IMR-90 (cell line): Measurements from ENCODE around the gene ANXA1. TPM values are rescaled to one million over a fixed set of nuclear protein-coding genes. Genes with fewer than 3 reads are reported as not detected.
"Not testable (repeated sequence)": the region's sequence is repeated elsewhere in the genome, so short reads cannot be mapped to it uniquely, and the experiment has no call there.

Source experiments
- ATAC-seq: fragments of 200-7000 bp; cut with Tn5 transposase; 2 replicates; pipeline ENCODE4 v1.9.1; 2020; ENCODE audit warnings: low read depth, mild to moderate bottlenecking, moderate library complexity
- BruUV-seq: library from RNA; stranded (reverse); fragments of 400-500 nt; replicated peaks from 2 replicates; lab custom pipeline; 2021; lab: Mats Ljungman, UMichigan
- CTCF ChIA-PET: fragments of 300-600 bp; formaldehyde crosslinking; extraction: SDS; loops from one replicate; lab custom pipeline; 2021; ENCODE audit warnings: antibody characterized with exemption; lab: Yijun Ruan, JAX
- POLR2A ChIA-PET: fragments of 300-600 bp; sonication (Branson Sonifier 250); formaldehyde crosslinking; loops from one replicate; lab custom pipeline; 2022; ENCODE audit warnings: antibody characterized with exemption; ENCODE audit not compliant: unreplicated experiment; lab: Charles Lee
- DNase-seq: peaks from one replicate; pipeline ENCODE4 v3.0.0; 2013
- H2AFZ ChIP-seq: replicated peaks from 2 replicates; pipeline ENCODE3; 2013; ENCODE audit warnings: low read length, mild to moderate bottlenecking; ENCODE audit not compliant: poor library complexity
- H2AK5ac ChIP-seq: 2 replicates; pipeline ENCODE4 v1.6.1; 2013; ENCODE audit warnings: low read depth, low read length, inconsistent platforms
- H2AK9ac ChIP-seq: replicated peaks from 2 replicates; pipeline ENCODE3; 2013; ENCODE audit warnings: mild to moderate bottlenecking, low read depth, low read length, moderate library complexity; ENCODE audit not compliant: poor library complexity
- H2BK120ac ChIP-seq: 2 replicates; pipeline ENCODE4 v1.6.1; 2013; ENCODE audit warnings: low read depth, low read length, inconsistent platforms
- H2BK15ac ChIP-seq: 3 replicates; pipeline ENCODE4 v1.6.1; 2013; ENCODE audit warnings: low read depth, low read length, inconsistent platforms
- H2BK20ac ChIP-seq: 2 replicates; pipeline ENCODE4 v1.6.1; 2013; ENCODE audit warnings: low read depth, mild to moderate bottlenecking, inconsistent platforms, low read length, moderate library complexity
- H2BK5ac ChIP-seq: 2 replicates; pipeline ENCODE4 v1.6.1; 2013; ENCODE audit warnings: mild to moderate bottlenecking, low read depth, low read length, inconsistent platforms; ENCODE audit not compliant: poor library complexity, severe bottlenecking
- H3K14ac ChIP-seq: replicated peaks from 2 replicates; pipeline ENCODE4 v1.6.1; 2013; ENCODE audit warnings: low read depth, low read length, inconsistent platforms
- H3K18ac ChIP-seq: 2 replicates; pipeline ENCODE4 v1.6.1; 2013; ENCODE audit warnings: low read depth, low read length, control low read depth
- H3K23ac ChIP-seq: 2 replicates; pipeline ENCODE4 v1.6.1; 2013; ENCODE audit warnings: low read depth, low read length, inconsistent platforms
- H3K27ac ChIP-seq: 2 replicates; pipeline ENCODE4 v1.5.1; 2013; ENCODE audit warnings: mild to moderate bottlenecking, control low read depth, low read length; ENCODE audit not compliant: insufficient read depth
- H3K27me3 ChIP-seq: 2 replicates; pipeline ENCODE4 v1.6.1; 2013; ENCODE audit warnings: low read length; ENCODE audit not compliant: control insufficient read depth, insufficient read depth
- H3K36me3 ChIP-seq: 2 replicates; pipeline ENCODE4 v1.6.1; 2013; ENCODE audit warnings: low read length, mixed read lengths; ENCODE audit not compliant: control insufficient read depth, insufficient read depth
- H3K4ac ChIP-seq: 2 replicates; pipeline ENCODE4 v1.6.1; 2013; ENCODE audit warnings: low read depth, low read length, inconsistent platforms
- H3K4me1 ChIP-seq: 2 replicates; pipeline ENCODE4 v1.6.1; 2013; ENCODE audit warnings: low read length, mixed read lengths; ENCODE audit not compliant: control insufficient read depth, insufficient read depth
- H3K4me2 ChIP-seq: 2 replicates; pipeline ENCODE4 v1.6.1; 2013; ENCODE audit warnings: low read depth, mild to moderate bottlenecking, control low read depth, low read length, moderate library complexity
- H3K4me3 ChIP-seq: 2 replicates; pipeline ENCODE4 v1.5.1; 2013; ENCODE audit warnings: low read depth, mild to moderate bottlenecking, control low read depth, low read length, moderate library complexity; ENCODE audit not compliant: insufficient read depth
- H3K56ac ChIP-seq: 2 replicates; pipeline ENCODE4 v1.6.1; 2013; ENCODE audit warnings: low read length, inconsistent platforms; ENCODE audit not compliant: insufficient read depth; ENCODE audit errors: extremely low read depth
- H3K79me1 ChIP-seq, 2 experiments: 2 replicates each; pipeline ENCODE4 v1.6.1; 2013; ENCODE audit warnings: low read length in 2 of 2, inconsistent platforms in 1 of 2, low read depth in 1 of 2
- H3K9ac ChIP-seq: 2 replicates; pipeline ENCODE4 v1.6.1; 2013; ENCODE audit warnings: low read depth, low read length, control low read depth
- H3K9me1 ChIP-seq: 2 replicates; pipeline ENCODE4 v1.6.1; 2013; ENCODE audit warnings: low read length, inconsistent platforms; ENCODE audit not compliant: insufficient read depth
- H3K9me3 ChIP-seq: 2 replicates; pipeline ENCODE4 v1.6.1; 2013; ENCODE audit warnings: low read length; ENCODE audit not compliant: control insufficient read depth, insufficient read depth
- H4K20me1 ChIP-seq: 2 replicates; pipeline ENCODE4 v1.6.1; 2013; ENCODE audit warnings: low read length, inconsistent platforms; ENCODE audit not compliant: insufficient read depth
- H4K5ac ChIP-seq: 2 replicates; pipeline ENCODE4 v1.6.1; 2013; ENCODE audit warnings: mild to moderate bottlenecking, low read depth, low read length, control low read depth
- H4K8ac ChIP-seq, 2 experiments: 2 replicates each; pipeline ENCODE4 v1.6.1; 2013; ENCODE audit warnings: low read depth in 2 of 2, low read length in 2 of 2, control low read depth in 1 of 2, inconsistent platforms in 1 of 2
- H4K91ac ChIP-seq: 2 replicates; pipeline ENCODE4 v1.6.1; 2013; ENCODE audit warnings: low read depth, low read length, inconsistent platforms; ENCODE audit not compliant: insufficient read depth
- CTCF ChIP-seq: conservative IDR thresholded peaks from 2 replicates; pipeline ENCODE4 v1.5.1; 2012; ENCODE audit warnings: mild to moderate bottlenecking, low read depth, low read length, improper control_type of control experiment
- RAD21 ChIP-seq: IDR thresholded peaks from 2 replicates; pipeline ENCODE4 v1.6.1; 2012; ENCODE audit warnings: low read length, improper control_type of control experiment
- SMC3 ChIP-seq: fragments of 150-350 bp; IDR thresholded peaks from 2 replicates; pipeline ENCODE4 v1.6.1; 2016; ENCODE audit warnings: low read depth, mild to moderate bottlenecking, antibody characterized with exemption, low read length, moderate library complexity
- WGBS, 2 experiments: methylation state at CpG; one replicate each; pipeline versions ENCODE4 v1.1.5 to v1.1.7; 2013; ENCODE audit warnings: missing lambda C conversion rate in 2 of 2; ENCODE audit not compliant: insufficient read length in 1 of 2; ENCODE audit errors: extremely low coverage in 2 of 2; 5-methylcytosine and 5-hydroxymethylcytosine counted together
- dilution Hi-C: fragments of 300-500 bp; cut with HindIII; formaldehyde crosslinking; loops from one replicate; pipeline ENCODE4 v1.14.3; 2018; ENCODE audit warnings: low sequenced_read_pairs; ENCODE audit not compliant: unreplicated experiment
- in situ Hi-C: fragments of 300-500 bp; cut with MboI; formaldehyde crosslinking; loops from 3 replicates; pipeline ENCODE4 v1.14.3; 2019; ENCODE audit warnings: low sequenced_read_pairs, inconsistent platforms, mixed read lengths
- intact Hi-C: fragments of 100-400 bp; cut with micrococcal nuclease; formaldehyde crosslinking; loops from 2 replicates; pipeline ENCODE4 v1.10.0; 2022
- polyA plus RNA-seq, 3 experiments: library from polyadenylated mRNA; depleted of rRNA; stranded (reverse); fragments of >200 nt; gene quantifications; 2 replicates each; pipeline ENCODE4 v1.2.3, GENCODE V29; 2012; ENCODE audit warnings: low replicate concordance in 1 of 3
- total RNA-seq: library from RNA; depleted of rRNA; stranded (reverse); fragments of >200 nt; gene quantifications from 2 replicates; pipeline ENCODE4 v1.2.3, GENCODE V29; 2012

Gene ANXA1
- total and polyA plus RNA-seq, 2 of the 4 experiments (the other 2 are of a cell fraction), result 520 to 583 TPM

GRCh38 chr9:73107489-73108069 lies 44.1 kb upstream of the ANXA1 start:
- BruUV-seq, H3K4me3 ChIP-seq, dilution Hi-C loops, H2AFZ ChIP-seq, H3K9me1 ChIP-seq, H4K5ac ChIP-seq, H2BK20ac ChIP-seq, H3K9ac ChIP-seq, H4K91ac ChIP-seq, H2AK9ac ChIP-seq, H4K8ac ChIP-seq, H3K4me2 ChIP-seq, H4K20me1 ChIP-seq, H3K9me3 ChIP-seq, H2BK120ac ChIP-seq, H3K4me1 ChIP-seq, H3K18ac ChIP-seq, H3K4ac ChIP-seq, H2BK15ac ChIP-seq, H2AK5ac ChIP-seq, H3K27ac ChIP-seq, H3K56ac ChIP-seq, H3K14ac ChIP-seq, H3K27me3 ChIP-seq, H3K23ac ChIP-seq, H3K79me1 ChIP-seq, H3K36me3 ChIP-seq, H2BK5ac ChIP-seq: not testable (repeated sequence)
- POLR2A ChIA-PET, result interaction anchor here (0.5 to 0.6 kb wide), 2 partner anchors 65 to 66 kb away, joined by 3 to 6 read pairs; no protein-coding TSS in a partner anchor
- WGBS, 2 experiments, result no CpG with 5 or more reads among the region's 5 CpGs
- ATAC-seq (peak; percentile 88), DNase-seq (peak; percentile 62)
- intact Hi-C loops, result loop anchor here (1.0 to 10.0 kb wide), 2 partner anchors 77 to 1467 kb away; no protein-coding TSS in a partner anchor
- in situ Hi-C loops, result loop anchor here (5.0 kb wide), 1 partner anchor 75 kb away; no protein-coding TSS in a partner anchor
- TF ChIP-seq RAD21 (peak; percentile 87), SMC3 (peak; percentile 93), CTCF (peak; percentile 76)
- CTCF ChIA-PET, result interaction anchor here (0.6 to 2.0 kb wide), 20 partner anchors 9 to 90 kb away, joined by 3 to 26 read pairs (median 4); partner anchors contain the start of gene ANXA1
